ENCODE data around the gene PKD1. TPM values are rescaled to one million over a fixed set of nuclear protein-coding genes. Genes with fewer than 3 reads are reported as not detected.

Gene PKD1
- total and polyA plus RNA-seq, 2 of the 13 experiments (the other 11 are each of a cell fraction or from before 2014, with no cell fraction given), result 22.1 to 23.0 TPM

DNA sequence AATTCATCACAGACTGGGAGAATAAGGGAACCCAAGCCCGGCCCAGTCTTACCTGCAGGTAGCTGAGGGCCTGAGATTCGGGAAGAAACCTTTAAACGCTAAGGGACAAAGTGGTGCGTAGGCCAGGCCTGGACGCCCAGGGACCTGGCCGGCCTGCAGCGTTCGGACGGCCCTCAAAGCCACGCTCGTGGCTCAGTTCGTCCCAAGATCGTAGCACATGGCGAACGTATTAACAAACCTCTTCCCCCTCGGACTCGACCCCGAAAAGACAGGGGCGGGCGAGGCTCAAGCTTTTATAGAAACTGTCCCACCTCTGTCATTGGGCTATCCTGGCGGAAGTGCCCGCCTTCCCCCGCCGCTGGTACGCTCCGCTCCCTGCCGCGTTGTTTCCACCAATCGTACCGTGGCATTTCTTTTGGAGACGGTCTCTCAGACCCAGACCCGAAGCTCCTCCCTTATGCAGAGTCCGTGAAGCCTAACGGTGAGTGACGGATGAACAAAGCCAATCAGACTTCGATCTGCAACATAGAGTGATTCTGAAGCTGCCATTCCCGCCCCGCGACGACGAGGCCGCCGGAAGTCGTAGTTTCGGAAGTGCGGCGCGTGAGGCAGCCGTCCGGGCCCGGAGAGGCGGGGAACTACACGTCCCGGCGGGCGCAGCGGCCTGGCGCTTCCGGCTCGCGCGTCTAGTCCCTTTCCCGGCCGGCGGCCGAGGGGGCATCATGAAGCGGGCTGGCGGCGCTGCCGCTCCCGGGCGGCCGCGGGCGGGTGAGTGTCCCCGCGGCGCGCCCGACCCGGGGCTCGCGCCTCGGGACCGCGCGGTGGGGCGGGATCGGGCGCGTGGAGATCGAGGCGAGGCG lies 19.6 kb upstream of the PKD1 start, which contains the start of gene TRAF7 (continued):
- TF ChIP-seq, protein P1, sequence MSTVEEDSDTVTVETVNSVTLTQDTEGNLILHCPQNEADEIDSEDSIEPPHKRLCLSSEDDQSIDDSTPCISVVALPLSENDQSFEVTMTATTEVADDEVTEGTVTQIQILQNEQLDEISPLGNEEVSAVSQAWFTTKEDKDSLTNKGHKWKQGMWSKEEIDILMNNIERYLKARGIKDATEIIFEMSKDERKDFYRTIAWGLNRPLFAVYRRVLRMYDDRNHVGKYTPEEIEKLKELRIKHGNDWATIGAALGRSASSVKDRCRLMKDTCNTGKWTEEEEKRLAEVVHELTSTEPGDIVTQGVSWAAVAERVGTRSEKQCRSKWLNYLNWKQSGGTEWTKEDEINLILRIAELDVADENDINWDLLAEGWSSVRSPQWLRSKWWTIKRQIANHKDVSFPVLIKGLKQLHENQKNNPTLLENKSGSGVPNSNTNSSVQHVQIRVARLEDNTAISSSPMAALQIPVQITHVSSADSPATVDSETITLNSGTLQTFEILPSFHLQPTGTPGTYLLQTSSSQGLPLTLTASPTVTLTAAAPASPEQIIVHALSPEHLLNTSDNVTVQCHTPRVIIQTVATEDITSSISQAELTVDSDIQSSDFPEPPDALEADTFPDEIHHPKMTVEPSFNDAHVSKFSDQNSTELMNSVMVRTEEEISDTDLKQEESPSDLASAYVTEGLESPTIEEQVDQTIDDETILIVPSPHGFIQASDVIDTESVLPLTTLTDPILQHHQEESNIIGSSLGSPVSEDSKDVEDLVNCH (CRISPR knock-in tag; IDR thresholded peaks at IDR 0.05), result no peak
- TF ChIP-seq NFYC (CRISPR knock-in tag; IDR thresholded peaks at IDR 0.05) (peak; percentile 94), ZNF713 (CRISPR knock-in tag; IDR thresholded peaks at IDR 0.05) (no peak), RFX1 (IDR thresholded peaks at IDR 0.05) (no peak), FLYWCH1 (CRISPR knock-in tag; IDR thresholded peaks at IDR 0.05) (no peak), ZNF720 (CRISPR knock-in tag; IDR thresholded peaks at IDR 0.05) (no peak; the same call in 1 of the 2 replicates), RELA (CRISPR knock-in tag; IDR thresholded peaks at IDR 0.05) (no peak), SYNCRIP (IDR thresholded peaks at IDR 0.05; ENCODE audit: insufficient read depth, low read depth, low read length) (no peak), ZNF878 (CRISPR knock-in tag; IDR thresholded peaks at IDR 0.05) (0 out of 2 replicates have a peak, but pooled peaks have one; percentile 38), TOE1 (CRISPR knock-in tag; IDR thresholded peaks at IDR 0.05) (no peak), ZFP37 (CRISPR knock-in tag; IDR thresholded peaks at IDR 0.05; ENCODE audit: borderline replicate concordance) (no peak), NCOR1 (IDR thresholded peaks at IDR 0.05; ENCODE audit: borderline replicate concordance, low read length) (no peak), ZNF775 (CRISPR knock-in tag; IDR thresholded peaks at IDR 0.05; ENCODE audit: borderline replicate concordance) (no peak), ZNF232 (CRISPR knock-in tag; IDR thresholded peaks at IDR 0.05; ENCODE audit: borderline replicate concordance) (peak; percentile 88; the same call in 1 of the 2 replicates), ZNF225 (CRISPR knock-in tag; IDR thresholded peaks at IDR 0.05) (peak; percentile 77; the same call in 1 of the 2 replicates), TCF12 (IDR thresholded peaks at IDR 0.05) (no peak), TCF12 (CRISPR knock-in tag; IDR thresholded peaks at IDR 0.05) (peak; percentile 55; the same call in 1 of the 2 replicates), PRPF4 (IDR thresholded peaks at IDR 0.05; ENCODE audit: low read depth, low read length, poor library complexity, severe bottlenecking) (no peak), ZNF354B (CRISPR knock-in tag; IDR thresholded peaks at IDR 0.05) (no peak), JUND (CRISPR knock-in tag; IDR thresholded peaks at IDR 0.05) (no peak)
- TF ChIP-seq, protein P2, sequence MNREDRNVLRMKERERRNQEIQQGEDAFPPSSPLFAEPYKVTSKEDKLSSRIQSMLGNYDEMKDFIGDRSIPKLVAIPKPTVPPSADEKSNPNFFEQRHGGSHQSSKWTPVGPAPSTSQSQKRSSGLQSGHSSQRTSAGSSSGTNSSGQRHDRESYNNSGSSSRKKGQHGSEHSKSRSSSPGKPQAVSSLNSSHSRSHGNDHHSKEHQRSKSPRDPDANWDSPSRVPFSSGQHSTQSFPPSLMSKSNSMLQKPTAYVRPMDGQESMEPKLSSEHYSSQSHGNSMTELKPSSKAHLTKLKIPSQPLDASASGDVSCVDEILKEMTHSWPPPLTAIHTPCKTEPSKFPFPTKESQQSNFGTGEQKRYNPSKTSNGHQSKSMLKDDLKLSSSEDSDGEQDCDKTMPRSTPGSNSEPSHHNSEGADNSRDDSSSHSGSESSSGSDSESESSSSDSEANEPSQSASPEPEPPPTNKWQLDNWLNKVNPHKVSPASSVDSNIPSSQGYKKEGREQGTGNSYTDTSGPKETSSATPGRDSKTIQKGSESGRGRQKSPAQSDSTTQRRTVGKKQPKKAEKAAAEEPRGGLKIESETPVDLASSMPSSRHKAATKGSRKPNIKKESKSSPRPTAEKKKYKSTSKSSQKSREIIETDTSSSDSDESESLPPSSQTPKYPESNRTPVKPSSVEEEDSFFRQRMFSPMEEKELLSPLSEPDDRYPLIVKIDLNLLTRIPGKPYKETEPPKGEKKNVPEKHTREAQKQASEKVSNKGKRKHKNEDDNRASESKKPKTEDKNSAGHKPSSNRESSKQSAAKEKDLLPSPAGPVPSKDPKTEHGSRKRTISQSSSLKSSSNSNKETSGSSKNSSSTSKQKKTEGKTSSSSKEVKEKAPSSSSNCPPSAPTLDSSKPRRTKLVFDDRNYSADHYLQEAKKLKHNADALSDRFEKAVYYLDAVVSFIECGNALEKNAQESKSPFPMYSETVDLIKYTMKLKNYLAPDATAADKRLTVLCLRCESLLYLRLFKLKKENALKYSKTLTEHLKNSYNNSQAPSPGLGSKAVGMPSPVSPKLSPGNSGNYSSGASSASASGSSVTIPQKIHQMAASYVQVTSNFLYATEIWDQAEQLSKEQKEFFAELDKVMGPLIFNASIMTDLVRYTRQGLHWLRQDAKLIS (CRISPR knock-in tag; IDR thresholded peaks at IDR 0.05), result peak; percentile 89
- TF ChIP-seq, protein P3, sequence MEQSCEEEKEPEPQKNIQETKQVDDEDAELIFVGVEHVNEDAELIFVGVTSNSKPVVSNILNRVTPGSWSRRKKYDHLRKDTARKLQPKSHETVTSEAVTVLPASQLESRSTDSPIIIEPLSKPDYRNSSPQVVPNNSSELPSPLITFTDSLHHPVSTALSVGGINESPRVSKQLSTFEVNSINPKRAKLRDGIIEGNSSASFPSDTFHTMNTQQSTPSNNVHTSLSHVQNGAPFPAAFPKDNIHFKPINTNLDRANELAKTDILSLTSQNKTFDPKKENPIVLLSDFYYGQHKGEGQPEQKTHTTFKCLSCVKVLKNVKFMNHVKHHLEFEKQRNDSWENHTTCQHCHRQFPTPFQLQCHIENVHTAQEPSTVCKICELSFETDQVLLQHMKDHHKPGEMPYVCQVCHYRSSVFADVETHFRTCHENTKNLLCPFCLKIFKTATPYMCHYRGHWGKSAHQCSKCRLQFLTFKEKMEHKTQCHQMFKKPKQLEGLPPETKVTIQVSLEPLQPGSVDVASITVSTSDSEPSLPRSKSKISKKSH (CRISPR knock-in tag; IDR thresholded peaks at IDR 0.05; ENCODE audit: borderline replicate concordance), result 0 out of 2 replicates have a peak, but pooled peaks have one; percentile 32
